NCI-H526 (cell line): ENCODE results near the gene FBLN2.

Source experiments
- DNase-seq, 2 experiments: peaks; one replicate each; lab custom pipeline; 2025; lab: John Stamatoyannopoulos, UW

FBLN2 gene

GRCh38 chr3:13567684-13568514 lies 19.0 kb downstream of the FBLN2 start:
- DNase-seq = no peak

GRCh38 chr3:13568515-13569028 lies 19.6 kb downstream of the FBLN2 start:
- no peak for DNase-seq

GRCh38 chr3:13569201-13569600 lies 20.3 kb downstream of the FBLN2 start:
- DNase-seq = no peak

- no peak for DNase-seq
Measured at GRCh38 chr3:13569641-13570390, 20.9 kb downstream of the FBLN2 start.

GRCh38 chr3:13570391-13571194 lies 21.7 kb downstream of the FBLN2 start:
- peak in 1 of 2 experiments; percentile 53 for DNase-seq

GRCh38 chr3:13571264-13571663 lies 22.3 kb downstream of the FBLN2 start:
- DNase-seq = no peak

GRCh38 chr3:13571831-13572750 lies 23.2 kb downstream of the FBLN2 start:
- DNase-seq = no peak

GRCh38 chr3:13572926-13573623 lies 24.1 kb downstream of the FBLN2 start:
- no peak for DNase-seq

- DNase-seq = no peak
Measured at GRCh38 chr3:13574083-13574797, 25.3 kb downstream of the FBLN2 start.

GRCh38 chr3:13574798-13575451 lies 26.0 kb downstream of the FBLN2 start:
- no peak for DNase-seq

GRCh38 chr3:13575459-13576061 lies 26.6 kb downstream of the FBLN2 start:
- no peak for DNase-seq

- DNase-seq = no peak
Measured at GRCh38 chr3:13577181-13578121, 28.5 kb downstream of the FBLN2 start.

- DNase-seq = peak; percentile 36 to 53
Measured at GRCh38 chr3:13578251-13578650, 29.3 kb downstream of the FBLN2 start.

GRCh38 chr3:13579063-13579462 lies 30.1 kb downstream of the FBLN2 start:
- DNase-seq = no peak

GRCh38 chr3:13580256-13581023 lies 31.5 kb downstream of the FBLN2 start:
- no peak for DNase-seq

- no peak for DNase-seq
Measured at GRCh38 chr3:13581485-13582365, 32.8 kb downstream of the FBLN2 start.
